Smooth muscle cell (in vitro differentiated cells): ENCODE measurements around the gene ZNF600. TPM values are rescaled to one million over a fixed set of nuclear protein-coding genes. Genes with fewer than 3 reads are reported as not detected.

Experiments
- polyA plus RNA-seq: library from polyadenylated mRNA; unstranded; fragments of >200 nt; fragmentation: Nextera tagmentation; extraction: Ambion mirVana; gene quantifications from 2 replicates; pipeline ENCODE4 v1.2.1, GENCODE V29; 2016
- total RNA-seq: library from RNA; depleted of rRNA; stranded (reverse); fragments of >200 nt; gene quantifications from 2 replicates; pipeline ENCODE4 v1.2.3, GENCODE V29; 2014

Gene ZNF600
- total and polyA plus RNA-seq, 2 experiments from 2014 or later, result 3.6 to 14.8 TPM

Other genes with a start within 250 kb of the ZNF600 start
- 10.0 and 11.3 TPM in 2 replicates for gene ZNF701, start 216.5 kb downstream of the ZNF600 start, total RNA-seq
- 5.5 and 6.1 TPM in 2 replicates for gene ZNF701, start 216.5 kb downstream of the ZNF600 start, polyA plus RNA-seq
- gene ZNF83, start 148.4 kb downstream of the ZNF600 start, total RNA-seq, result 53.2 and 60.0 TPM in 2 replicates
- 20.6 and 32.9 TPM in 2 replicates for gene ZNF83, start 148.4 kb downstream of the ZNF600 start, polyA plus RNA-seq
- 15.3 and 19.0 TPM in 2 replicates for gene ZNF611, start 51.7 kb downstream of the ZNF600 start, total RNA-seq
- gene ZNF611, start 51.7 kb downstream of the ZNF600 start, polyA plus RNA-seq, result 7.7 and 10.1 TPM in 2 replicates
- gene ZNF28, start 34.8 kb upstream of the ZNF600 start, total RNA-seq, result 15.6 TPM in 2 replicates
- gene ZNF28, start 34.8 kb upstream of the ZNF600 start, polyA plus RNA-seq, result 10.7 and 14.3 TPM in 2 replicates
- gene ZNF468, start 70.8 kb upstream of the ZNF600 start, total RNA-seq, result 18.9 and 23.4 TPM in 2 replicates
- gene ZNF468, start 70.8 kb upstream of the ZNF600 start, polyA plus RNA-seq, result 8.8 and 14.8 TPM in 2 replicates
- 14.7 and 16.1 TPM in 2 replicates for gene ZNF320, start 110.8 kb upstream of the ZNF600 start, total RNA-seq
- 6.2 and 8.4 TPM in 2 replicates for gene ZNF320, start 110.8 kb upstream of the ZNF600 start, polyA plus RNA-seq
- 8.6 and 11.9 TPM in 2 replicates for gene ZNF888, start 136.6 kb upstream of the ZNF600 start, total RNA-seq
- 1.6 and 4.2 TPM in 2 replicates for gene ZNF888, start 136.6 kb upstream of the ZNF600 start, polyA plus RNA-seq
- 9.2 and 17.9 TPM in 2 replicates for gene ZNF816, start 176.1 kb upstream of the ZNF600 start, total RNA-seq
- 5.6 and 9.1 TPM in 2 replicates for gene ZNF816, start 176.1 kb upstream of the ZNF600 start, polyA plus RNA-seq
- 0.09 and 0.27 TPM in 2 replicates for gene ERVV-1, start 227.1 kb upstream of the ZNF600 start, total RNA-seq
- gene ERVV-1, start 227.1 kb upstream of the ZNF600 start, polyA plus RNA-seq, result 0.21 TPM in 1 of 2 replicates, not detected in the other